Measurements from ENCODE around the gene OR2J1. TPM values are rescaled to one million over a fixed set of nuclear protein-coding genes. Genes with fewer than 3 reads are reported as not detected.
A peak's percentile ranks its signal among the peaks of the same experiment; 100 is the strongest.
"Not testable (repeated sequence)": the region's sequence is repeated elsewhere in the genome, so short reads cannot be mapped to it uniquely, and the experiment has no call there.

OR2J1 gene
- polyA plus RNA-seq (ENCODE audit: insufficient read length in 3 of 3): not detected
- long read RNA-seq, donor 1: 0 reads
- long read RNA-seq, donor 2: 0 reads
- long read RNA-seq, donor 3: 0 reads
- long read RNA-seq, donor 4: 0 reads
- long read RNA-seq, donor 5: 0 reads
- long read RNA-seq, donor 6: 0 reads
- long read RNA-seq, donor 7: 0 reads
- long read RNA-seq, donor 8: 0 reads
- long read RNA-seq, donor 9: 0 reads
- long read RNA-seq, donor 10: 0 reads
- long read RNA-seq, donor 11: 0 reads
- long read RNA-seq, donor 12: 0 reads
- long read RNA-seq, donor 13: 0 reads
- long read RNA-seq, donor 14: 0 reads
- long read RNA-seq, donor 15: 0 reads
- long read RNA-seq, donor 16: 0 reads

GRCh38 chr6:29099190-29099589 is at the start of gene OR2J1:
Gene OR2J1, plus strand, starts transcription at chr6:29099490. Its CDS starts 1,453 bp downstream, at chr6:29100943.
- no peak for DNase-seq

DNA sequence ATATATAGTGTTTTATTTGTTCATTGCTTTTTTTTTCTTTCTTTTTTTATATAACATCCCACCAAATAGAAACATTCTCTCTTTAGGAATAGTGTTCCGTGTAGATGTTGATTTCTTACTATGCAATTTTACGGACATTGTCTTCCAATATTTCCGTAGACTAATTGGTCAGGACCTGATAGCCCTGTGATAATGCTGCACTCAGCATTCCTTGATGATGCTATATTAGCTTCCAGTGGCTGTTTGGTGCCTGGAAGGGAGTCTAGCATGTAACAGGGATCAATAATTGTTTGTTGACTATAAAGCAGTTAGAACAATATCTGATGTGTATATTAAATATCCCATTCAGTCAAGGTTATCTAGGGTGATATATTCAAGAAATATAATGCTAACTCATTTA is 47.6 kb upstream of the OR2J1 start:
- DNase-seq: no peak

DNA sequence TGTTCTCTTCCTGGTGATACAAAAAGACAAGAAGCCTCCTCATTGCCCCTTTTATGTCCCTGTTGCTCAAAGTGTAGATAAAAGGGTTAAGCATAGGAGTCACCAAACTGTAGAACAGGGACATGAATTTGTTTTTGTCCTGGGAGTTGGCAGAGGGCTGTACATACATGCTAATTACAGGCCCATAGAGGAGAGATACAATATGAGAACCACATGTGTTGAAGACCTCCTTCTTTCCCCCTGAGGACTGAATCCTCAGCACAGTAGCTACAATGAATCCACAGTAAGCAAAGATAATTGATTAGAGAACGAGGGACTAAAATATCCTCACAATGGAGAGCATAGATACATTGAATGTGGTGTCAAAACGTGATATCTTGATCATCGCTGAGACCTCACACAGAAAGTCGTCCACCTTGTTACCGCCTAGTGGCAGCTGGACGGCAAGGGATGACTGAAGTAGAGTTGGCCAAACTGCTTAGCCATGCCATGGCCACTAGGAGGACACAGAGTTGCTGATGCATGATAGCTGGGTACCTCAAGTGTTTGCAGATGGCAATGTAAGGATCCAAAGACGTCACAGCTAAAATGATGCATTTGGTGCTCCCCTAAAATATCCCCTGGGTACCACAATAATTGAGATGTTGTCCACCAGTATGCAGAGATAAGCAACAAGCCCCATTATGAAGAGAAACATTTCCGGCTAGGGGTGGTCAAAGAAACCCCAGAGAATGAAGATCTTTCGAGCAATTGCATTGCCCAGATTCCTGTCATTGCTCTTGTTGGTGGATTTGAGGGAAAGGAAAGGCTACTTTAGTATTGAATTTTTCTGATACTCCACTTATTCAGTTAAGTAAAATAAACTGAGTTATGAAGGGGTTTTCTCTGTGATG is 27.2 kb upstream of the OR2J1 start:
- peak; percentile 8 for DNase-seq

GRCh38 chr6:29079203-29079602 is 20.1 kb upstream of the OR2J1 start:
- no peak for DNase-seq

GRCh38 chr6:29081312-29081711 is 18.0 kb upstream of the OR2J1 start:
- DNase-seq: no peak

DNA sequence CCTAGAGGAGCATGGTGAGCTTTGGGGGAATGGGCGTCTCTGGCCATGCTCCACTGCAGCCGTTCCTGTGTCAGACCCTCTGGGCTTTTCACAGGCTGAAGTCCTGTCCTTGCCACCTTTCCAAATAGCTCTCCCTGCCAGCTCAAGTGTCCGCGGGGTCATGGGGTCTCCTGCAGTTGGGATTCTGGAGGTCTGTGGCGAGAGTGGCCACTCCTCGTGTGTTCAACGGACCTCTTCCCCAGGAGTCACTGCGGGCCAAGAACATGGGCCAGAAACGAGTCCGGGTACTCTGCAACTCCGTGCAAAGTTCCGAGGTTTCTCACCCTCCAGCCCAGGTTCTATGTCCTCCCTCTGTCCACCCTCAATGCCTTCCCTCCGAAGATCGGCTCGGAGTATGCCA is 16.8 kb upstream of the OR2J1 start:
- no peak for DNase-seq

- DNase-seq: no peak
These were observed 12.1 kb upstream of the OR2J1 start, which contains the start of gene OR2B3 for GRCh38 chr6:29087213-29087612. Gene OR2B3, minus strand, starts transcription at chr6:29087313. Its CDS starts 65 bp downstream, at chr6:29087248.

- no peak for DNase-seq
These were observed 6.3 kb upstream of the OR2J1 start for GRCh38 chr6:29092957-29093356.

DNA sequence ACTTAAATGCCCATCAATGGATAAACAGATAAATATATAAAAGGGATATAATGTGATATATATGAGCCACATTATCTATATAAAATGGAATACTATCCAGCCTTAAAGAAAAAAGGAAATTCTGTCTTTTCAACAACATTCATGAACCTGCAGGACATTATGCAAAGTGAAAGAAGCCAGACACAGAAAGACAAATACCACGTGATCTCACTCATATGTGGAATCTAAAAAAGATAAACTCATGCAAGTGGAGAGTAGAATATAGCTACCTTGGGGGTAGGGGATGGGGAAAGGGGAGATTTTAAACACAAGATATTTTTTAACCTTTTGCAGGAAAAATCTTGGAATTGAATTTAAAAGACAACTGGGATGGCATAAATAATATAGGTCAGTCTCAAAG is 1.5 kb upstream of the OR2J1 start:
- no peak for DNase-seq

- DNase-seq: no peak
These were observed 8.5 kb downstream of the OR2J1 start, which contains the start of gene OR2J3 for GRCh38 chr6:29107758-29108157. Gene OR2J3, plus strand, starts transcription at chr6:29108058. Its CDS starts 3,833 bp downstream, at chr6:29111891.

GRCh38 chr6:29112135-29112534 is 12.8 kb downstream of the OR2J1 start:
- DNase-seq: no peak

DNA sequence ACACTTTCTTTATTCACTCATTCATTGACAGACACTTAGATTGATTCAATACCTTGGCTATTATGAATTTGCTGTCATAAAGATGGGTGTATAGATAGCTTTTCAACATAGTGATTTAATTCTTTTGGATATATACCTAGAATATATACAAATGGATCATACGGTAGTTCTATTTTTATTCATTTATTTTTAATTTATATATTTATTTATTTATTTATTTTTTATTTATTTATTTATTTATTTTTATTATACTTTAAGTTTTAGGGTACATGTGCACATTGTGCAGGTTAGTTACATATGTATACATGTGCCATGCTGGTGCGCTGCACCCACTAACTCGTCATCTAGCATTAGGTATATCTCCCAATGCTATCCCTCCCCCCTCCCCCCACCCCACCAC is 15.7 kb downstream of the OR2J1 start:
- not testable (repeated sequence) for DNase-seq

- no peak for DNase-seq
These were observed 30.2 kb downstream of the OR2J1 start for GRCh38 chr6:29129326-29130012.

GRCh38 chr6:29130644-29131043 is 31.4 kb downstream of the OR2J1 start:
- no peak for DNase-seq

DNA sequence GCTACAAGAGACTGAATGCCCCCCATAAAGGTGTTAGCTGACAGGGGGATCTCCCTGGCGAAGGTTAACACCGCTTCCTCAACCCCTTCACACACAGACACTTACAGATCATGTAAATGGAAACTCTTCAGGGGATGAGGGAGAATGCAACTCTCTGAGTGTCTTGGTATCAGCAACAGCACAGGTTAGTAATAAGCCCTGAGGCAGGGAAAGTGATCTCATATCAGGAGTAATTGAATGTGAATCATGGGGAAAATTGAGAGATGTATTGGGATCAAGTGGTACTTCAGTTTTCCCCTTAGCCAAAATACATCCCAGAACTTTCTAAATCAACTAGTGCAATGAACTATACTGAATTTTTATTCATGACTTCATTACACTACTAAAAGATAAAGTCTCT is 32.4 kb downstream of the OR2J1 start:
- DNase-seq: no peak

DNA sequence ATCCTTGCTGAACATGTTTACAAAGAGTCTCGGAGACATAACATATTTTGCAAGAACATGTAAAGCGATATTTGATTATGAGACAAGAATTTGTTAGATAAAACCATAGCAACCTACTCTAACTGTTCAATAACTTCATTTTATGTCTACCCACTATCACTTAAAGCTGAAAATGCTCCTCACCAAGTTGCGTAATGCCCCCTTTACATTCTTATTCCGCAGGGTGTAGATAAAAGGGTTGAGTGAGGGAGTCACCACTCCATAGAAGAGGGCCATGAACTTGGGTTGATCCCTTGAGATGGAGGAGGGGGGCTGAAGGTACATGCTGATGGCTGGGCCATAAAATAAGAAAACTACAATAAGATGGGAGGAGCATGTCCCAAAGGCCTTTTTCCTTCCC is 38.4 kb downstream of the OR2J1 start:
- DNase-seq: no peak

GRCh38 chr6:29141606-29142005 is 42.3 kb downstream of the OR2J1 start:
- no peak for DNase-seq

GRCh38 chr6:29142309-29142708 is 43.0 kb downstream of the OR2J1 start:
- no peak for DNase-seq

DNA sequence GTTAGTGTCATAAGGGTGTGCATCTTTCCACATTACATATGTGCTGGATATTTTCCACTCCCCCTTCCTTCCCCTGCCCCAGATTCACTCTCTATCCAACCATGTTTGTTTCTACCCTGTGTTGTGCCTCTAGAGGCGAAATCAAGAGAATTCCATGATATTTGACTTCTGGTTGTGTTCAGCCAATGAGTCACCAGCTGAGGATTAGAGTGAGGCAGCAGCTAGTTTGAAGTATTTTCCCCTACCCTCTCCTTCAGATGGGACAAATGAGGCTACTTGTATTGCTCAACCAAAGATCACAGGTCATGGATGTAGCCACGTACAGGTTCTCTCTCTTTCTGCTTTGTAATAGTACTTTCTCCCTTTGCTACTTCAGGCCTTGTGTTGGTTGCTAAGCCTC is 46.9 kb downstream of the OR2J1 start:
- DNase-seq: no peak

DNA sequence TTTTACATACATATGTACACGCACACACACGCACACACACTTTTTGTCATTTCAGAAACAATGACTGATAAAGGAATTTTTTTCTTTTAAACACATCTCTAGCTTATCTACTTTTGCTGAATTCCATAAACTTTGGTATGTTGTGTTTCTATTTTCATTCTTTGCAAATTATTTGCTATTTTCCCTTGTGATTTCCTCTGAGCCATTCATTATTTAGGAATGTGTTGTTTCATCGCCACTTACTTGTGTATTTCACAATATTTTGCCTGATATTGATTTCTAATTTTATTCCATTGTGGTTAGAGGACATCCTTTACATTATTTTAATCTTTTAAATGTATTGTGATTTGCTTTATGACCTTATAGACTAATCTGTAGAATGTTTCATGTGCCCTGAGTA is 47.8 kb downstream of the OR2J1 start:
- DNase-seq: no peak

GRCh38 chr6:29149444-29149843 is 50.2 kb downstream of the OR2J1 start:
- DNase-seq: not testable (repeated sequence)
